Tibial nerve (tissue), 4 donors: Measurements from ENCODE around the gene ZEB1.

Experiments used
- CTCF ChIP-seq, 5 experiments: fragments of 200-600 bp in 3 of 5; fragments of 450-650 bp in 2 of 5; sonication (generic) in 3 of 5; IDR thresholded peaks; one replicate each; pipeline ENCODE4 v1.5.1; 2016 to 2019; ENCODE audit warnings: antibody characterized with exemption in 5 of 5, mild to moderate bottlenecking in 3 of 5, moderate library complexity in 2 of 5
- EP300 ChIP-seq, 2 donors: sonication (generic); formaldehyde crosslinking; IDR thresholded peaks; one replicate each; pipeline ENCODE4 v1.6.1; 2017; ENCODE audit warnings: antibody characterized with exemption in 2 of 2, mild to moderate bottlenecking in 1 of 2
- POLR2A ChIP-seq, 2 donors: fragments of 450-650 bp; IDR thresholded peaks; one replicate each; pipeline ENCODE4 v1.6.1; 2017; ENCODE audit warnings: antibody characterized with exemption in 2 of 2, mild to moderate bottlenecking in 2 of 2, moderate library complexity in 2 of 2

- TF ChIP-seq CTCF (IDR thresholded peaks at IDR 0.05), result no peak
- TF ChIP-seq POLR2A (IDR thresholded peaks at IDR 0.05), result no peak
- TF ChIP-seq EP300 (IDR thresholded peaks at IDR 0.05), result no peak
Measured at GRCh38 chr10:31362023-31362641, 43.1 kb downstream of the ZEB1 start.
